Renal cortex interstitium (tissue), 11 donors: ENCODE results near the gene TKTL1. TPM values are rescaled to one million over a fixed set of nuclear protein-coding genes. Genes with fewer than 3 reads are reported as not detected.
"Not testable (repeated sequence)": the region's sequence is repeated elsewhere in the genome, so short reads cannot be mapped to it uniquely, and the experiment has no call there.

Experiments
- DNase-seq, 11 donors: peaks; one replicate each; pipeline ENCODE4 v3.0.0-alpha.2; 2013; ENCODE audit warnings: low read depth in 9 of 11, low spot score in 4 of 11; ENCODE audit errors: extremely low read depth in 1 of 11
- polyA plus RNA-seq, 3 donors: library from polyadenylated mRNA; unstranded; fragments of 120-200 nt; gene quantifications; one replicate each; pipeline ENCODE4 v1.2.1, GENCODE V29; 2013; ENCODE audit not compliant: insufficient read length in 3 of 3

Gene TKTL1
- polyA plus RNA-seq, 3 donors: 0.22 to 0.52 (median 0.24) TPM

DNA sequence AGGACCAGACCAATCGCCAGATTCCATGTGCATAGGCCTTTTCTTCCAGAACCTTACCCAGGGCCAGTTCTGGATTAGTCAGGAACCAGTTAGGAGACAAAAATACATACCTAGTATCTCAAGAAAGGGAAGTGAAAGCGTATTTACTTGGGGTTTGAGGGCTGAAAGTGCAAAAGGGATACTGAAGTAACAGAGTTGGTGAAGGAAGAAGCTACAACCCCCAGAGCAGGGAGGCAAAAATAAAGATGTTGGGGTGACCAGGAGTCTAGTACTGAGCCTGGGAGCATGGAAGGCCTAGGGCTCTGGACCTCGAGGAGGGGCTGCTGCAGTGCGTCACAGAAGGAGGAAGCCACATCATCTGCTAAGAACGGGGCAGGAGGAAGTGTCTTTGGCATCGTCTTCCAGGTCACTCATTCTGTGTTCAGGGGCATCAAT, 38.3 kb downstream of the TKTL1 start:
- DNase-seq: no peak

DNA sequence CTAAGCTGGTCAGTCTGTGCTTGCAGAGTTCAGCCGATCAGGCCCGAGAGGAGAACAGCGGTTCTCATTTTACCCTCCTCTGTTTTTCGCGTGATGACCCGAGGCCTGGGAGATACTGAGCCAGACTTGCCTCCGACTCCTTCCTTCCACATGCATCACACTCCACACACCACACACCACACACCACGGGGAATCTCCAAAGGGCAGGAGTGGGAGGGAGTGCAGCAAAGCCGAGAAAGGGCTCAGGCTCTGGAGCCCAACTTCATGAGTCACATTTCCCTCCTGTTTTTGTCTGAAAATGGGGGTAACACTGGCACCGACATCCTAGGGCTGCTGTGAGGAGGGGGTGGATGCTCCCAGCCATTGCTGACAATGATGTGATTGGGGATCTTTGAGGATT, 38.9 kb downstream of the TKTL1 start:
- DNase-seq: no peak

DNA sequence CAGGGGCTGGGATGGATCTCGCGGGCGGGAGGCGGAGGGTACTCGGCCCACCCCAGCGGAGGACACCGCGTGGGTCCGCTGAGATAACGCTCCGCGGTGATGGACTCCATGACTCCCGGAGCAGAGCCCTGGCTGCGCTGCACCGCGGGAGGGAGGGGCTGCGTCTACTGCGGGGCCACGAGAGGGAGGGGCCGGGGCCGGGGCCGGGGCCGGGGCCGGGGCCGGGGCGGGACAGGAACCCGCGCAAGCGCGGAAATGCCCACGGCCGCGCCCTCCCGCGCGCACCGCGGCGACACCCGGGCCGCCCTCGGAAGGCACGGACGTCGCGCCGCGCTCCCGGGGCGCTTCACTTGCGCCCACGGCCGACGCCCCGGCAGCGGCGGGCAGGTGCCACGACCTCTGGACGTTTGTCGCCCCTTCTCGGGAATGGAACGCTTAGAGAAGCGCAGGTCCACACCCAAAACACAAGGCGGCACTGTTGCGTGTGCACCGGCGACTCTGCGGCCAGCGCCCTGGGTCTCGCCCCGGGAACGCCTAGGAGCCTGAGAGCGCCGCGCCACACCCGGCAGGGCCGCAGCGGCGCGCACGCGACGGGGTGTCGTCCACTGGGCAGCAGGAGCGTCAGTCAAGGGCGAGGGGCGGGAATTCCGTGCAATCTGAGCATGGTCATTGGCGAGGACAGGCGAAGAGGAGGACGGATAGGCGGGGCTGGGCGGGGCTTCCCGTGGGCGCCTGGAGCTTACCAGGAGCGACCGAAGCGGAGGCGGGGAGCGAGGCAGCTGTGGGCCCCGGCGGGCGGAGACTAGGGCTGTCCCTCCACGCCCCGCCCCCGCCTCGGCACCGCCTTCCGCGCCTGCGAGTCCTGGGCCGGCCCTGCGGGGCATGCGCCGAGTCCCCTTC, 46.1 kb downstream of the TKTL1 start:
- DNase-seq: not testable (repeated sequence)

DNA sequence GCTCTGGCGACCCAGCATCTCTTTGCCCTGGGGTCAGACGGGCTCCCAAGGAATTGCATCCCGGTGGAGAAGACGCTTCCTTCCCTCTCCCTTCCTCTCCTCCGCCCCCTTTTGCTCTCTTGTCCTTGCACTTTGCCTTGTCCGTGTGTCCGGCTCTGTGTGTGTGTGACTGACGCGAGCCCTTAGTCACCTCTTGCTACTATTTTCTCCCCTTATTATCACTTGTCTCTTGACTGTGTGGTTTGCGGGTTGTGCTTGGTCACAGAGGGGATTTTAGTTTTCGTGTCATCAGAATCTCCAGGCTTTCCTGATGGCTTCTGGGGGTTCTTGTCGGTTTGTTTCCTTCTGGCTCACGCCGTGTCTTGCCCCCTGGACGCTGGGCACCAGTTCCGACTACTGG, 47.5 kb downstream of the TKTL1 start:
- DNase-seq: not testable (repeated sequence)

DNA sequence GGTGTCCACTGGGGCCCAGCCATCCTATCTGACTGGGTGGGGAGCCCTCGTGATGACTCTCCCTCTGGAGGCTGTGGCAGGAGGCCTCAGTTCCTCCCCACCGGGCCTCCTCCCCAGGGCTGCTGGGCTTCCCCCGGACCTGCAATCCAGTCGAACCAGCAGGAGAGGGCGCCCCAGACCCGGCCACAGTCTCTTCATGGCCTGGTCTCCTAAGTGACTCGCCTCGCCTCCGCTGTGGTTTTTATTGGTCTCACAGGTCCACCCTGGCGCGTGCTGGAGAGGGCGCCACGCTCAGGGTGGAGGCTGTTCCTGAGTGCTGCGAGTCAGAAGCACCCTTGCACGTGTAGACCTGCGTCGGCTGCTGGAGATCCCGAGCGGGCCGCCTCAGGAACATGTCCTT, 48.0 kb downstream of the TKTL1 start:
- not testable (repeated sequence) for DNase-seq

DNA sequence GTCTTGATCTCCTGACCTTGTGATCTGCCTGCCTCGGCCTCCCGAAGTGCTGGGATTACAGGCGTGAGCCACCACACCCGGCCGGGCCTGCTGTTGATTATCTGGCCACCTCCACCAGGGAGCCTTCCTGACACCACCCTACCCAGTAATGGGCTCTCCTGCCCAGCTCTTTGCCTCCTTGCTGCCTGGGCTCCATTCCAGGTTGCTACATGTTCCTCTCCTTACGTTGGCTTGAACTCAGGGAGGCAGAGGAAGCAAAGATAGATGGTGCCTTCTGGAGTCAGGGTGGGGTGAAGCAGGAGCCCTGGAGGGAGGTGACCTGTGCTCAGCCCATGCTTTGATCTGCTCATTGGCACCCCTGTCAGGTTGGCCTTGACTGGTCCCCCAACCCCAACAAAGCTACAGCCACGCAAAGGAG, 52.5 kb downstream of the TKTL1 start:
- DNase-seq: no peak

DNA sequence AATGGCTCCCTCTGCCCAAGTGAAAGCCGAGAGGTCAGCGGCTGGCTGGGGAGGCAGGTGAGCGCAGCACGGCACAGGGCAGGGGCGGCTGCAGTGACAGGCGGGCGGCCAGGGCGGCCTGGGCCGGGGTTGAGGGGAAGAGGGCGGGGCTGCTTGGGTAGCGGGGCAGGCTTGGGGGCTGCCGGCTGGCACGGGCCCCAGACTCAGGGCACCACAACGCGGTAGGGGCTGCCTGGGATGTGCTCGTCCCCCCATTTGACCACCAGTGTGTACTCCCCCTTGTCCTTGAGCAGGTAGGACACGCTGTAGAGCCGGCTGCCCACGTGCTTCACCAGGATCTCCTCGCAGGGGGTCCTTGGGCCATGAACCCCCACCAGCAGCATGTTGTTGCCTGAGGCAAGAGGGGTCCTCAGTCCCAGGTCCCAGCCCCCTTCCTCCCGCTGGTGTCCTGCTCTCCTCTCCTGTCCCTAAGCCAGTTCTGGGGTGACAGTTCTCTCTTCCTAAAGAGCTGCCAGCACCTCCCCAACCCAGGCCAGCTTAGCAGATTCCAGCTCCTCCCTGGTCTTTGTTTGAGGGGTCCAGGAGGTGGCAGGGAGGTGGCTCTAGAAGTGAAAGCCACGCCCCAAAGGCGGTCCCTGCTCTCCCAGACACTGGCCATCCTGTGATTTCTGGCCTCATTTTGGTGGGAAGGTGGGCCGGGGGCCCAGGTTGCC, 53.2 kb downstream of the TKTL1 start:
- no peak for DNase-seq

DNA sequence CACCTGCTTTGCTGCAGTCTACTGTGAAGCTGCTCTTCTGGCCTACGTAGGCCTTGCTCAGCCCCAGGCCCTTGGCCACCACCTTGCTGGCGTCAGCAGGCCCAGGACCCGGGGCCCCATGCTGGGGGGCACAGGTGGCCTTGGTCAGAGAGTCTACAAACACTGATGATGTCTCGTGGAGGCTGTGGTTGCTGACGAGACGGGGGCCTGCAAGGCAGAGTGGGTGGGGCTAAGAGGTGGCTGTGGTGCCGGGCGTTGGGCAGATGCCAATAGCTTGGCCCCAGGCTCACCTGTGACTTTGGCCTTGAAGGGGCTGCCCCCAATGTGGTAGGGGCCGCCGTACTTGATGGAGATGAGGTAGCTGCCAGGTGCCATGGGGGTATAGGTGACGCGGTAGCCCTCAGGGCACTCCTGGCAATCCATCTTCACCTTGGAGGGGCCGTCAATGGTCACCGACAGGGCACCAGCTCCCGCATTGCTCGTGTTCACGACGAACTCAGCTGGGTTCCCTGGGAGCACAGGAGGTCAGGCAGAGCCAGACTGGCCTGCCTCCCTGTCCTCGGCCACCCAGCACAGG, 53.9 kb downstream of the TKTL1 start:
- no peak for DNase-seq

DNA sequence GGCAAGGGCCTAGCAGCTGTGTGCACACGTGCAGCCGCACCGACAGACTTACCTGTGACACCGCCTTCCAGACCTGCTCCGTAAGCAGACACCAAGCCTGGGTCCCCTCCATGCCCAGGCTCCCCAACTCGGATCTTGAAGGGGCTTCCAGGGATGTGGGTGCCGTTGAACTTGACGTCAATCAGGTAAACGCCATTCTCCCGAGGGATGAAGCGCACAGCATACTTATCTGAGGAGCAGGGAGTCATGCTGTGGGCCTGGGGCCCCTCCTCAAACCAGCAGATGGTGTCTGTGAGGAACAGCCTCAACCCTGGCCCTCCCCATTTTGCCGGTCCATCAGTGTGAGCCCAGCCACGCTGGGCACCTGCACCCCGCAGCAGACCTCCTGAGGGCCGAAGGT, 54.4 kb downstream of the TKTL1 start:
- DNase-seq: no peak

DNA sequence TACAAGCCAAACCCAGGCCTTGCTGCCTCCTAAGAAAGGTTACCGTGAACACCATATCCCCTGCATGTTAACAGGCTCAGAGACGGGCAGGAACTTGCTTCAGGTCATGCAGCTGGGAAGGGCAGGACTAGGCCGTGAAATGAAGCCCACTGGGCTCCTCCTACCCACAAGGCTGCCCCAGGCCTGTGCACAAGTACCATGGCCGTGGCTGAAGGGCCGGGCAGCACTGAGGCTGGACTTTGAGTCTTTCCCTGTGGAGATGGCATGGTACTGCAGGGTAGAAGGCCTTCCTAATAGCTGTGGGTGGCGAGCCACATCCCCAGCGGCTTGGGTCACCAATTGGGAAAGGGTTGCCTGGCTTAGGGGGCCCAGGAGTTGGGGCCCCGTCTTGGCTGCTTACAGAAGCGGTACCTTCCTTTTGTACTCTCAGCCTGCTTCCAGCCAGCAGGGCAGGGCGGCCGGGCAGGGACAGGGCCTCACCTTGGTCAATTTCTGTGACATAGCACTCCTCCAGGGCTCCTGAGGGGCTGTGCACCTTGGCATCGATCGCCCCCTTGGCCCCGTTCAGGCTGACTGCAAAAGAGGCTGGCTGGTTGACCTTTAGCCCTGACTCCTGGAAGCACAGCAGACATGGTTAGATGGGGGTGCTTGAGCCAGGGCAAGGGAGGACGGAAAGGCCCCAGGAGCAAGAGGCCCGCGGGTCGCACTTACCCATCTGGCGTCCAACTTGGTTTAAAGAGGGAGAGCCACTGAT, 55.0 kb downstream of the TKTL1 start:
- no peak for DNase-seq

DNA sequence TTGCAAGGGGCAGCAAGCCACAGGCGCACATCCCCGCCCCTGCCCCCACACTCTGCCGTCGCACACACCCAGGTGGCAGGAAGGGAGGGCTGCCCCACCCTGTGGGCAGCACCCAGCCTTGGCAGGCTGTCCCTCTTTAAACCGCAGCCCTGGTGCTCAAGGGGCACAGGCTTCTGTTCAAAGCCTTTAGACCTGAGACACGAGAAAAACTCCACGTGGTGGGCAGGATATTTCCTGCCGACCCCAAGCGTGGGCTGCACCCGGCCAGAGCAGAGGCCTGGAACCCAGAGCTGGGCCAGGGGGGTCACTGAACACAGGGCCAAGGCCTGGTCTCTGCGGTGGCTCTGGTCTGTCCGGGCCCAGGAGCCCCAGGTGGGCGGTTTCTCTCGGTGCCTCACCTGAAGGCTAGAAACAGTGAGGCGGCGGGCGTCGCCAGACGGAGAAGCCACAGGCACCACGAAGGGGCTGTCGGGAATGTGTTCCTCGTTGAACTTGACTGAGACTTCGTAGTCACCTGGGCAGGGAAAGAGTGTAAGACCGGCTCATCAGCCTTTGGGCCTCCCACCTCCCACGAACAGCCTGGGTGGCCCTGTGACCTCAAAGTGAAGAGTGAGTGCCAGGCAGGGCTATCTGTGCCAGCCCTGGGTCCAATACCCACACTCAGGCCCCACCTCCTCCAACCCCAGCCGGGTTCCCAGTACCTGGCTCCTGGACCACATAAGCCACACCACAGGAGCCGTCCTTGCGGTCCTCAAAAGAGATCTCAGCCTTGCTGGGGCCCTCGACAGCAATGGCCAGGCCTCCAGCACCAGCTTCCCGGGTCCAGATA, 55.8 kb downstream of the TKTL1 start:
- no peak for DNase-seq

DNA sequence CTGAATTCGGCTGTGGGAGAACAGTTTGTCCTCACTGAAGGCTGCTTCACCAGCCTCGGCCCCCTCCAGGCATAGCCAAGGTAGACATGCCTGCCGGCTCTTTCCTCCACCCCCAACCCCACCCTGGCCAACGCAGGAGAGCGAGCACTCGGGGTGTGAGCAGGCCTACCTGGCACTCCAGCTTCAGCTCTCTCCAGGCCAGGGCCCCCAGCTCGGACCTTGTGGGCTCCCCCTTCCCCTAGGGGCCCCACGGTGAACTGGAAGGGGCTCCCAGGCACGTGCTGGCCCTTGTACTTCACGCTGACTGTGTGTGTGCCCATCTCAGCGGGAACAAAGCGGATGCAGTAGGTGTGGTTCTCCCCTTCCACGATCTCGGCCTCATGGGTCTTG, 56.4 kb downstream of the TKTL1 start:
- no peak for DNase-seq

DNA sequence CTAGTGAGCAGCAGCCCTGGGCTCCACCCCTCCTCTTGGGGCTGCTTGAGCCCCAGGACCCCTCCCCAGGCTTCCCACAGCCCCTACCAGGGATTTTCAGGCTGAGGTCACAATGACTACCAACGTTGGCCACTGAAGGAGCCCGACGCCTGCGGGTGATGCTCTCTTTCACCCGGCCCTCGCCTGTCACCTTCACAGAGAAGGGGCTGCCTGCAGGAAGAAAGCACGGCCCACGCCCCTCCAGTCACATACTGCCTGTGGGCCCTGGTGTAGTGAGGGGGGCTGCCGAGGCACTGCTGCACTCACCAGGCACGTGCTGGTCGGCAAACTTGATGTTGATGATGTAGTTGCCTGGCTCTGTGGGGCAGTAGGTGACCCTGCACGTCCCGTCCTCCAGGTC, 56.9 kb downstream of the TKTL1 start:
- no peak for DNase-seq

DNA sequence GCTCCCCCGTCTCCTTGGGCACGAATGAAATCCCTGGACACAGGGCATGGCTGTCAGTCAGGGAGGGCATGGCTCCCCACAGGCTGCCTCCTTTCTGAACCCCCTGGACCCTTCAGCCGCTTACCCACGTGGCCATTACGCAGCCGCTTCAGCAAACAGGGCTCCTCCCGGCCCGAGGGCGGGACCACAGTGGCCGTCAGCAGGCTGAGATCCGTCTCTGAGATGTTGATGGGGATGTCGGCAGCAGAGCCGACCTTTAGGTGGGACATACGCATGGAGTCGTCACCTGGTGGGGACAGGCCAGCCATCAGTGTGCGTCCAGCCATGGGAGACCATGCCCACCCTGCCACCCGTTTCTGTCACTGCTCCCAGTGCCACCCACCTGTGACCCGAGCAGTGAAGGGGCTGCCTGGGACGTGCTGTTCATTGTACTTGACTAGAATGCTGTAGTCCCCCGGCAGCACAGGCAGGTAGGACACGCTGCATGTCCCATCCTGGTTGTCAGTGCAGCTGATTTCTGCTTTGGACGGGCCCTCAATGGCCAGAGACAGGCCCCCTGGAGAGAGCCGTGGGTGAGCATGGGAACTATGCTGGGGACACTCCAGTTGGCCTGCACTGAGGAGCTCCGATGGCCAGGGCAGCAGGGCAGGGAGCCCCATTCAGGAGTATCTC, 57.7 kb downstream of the TKTL1 start:
- DNase-seq: no peak

DNA sequence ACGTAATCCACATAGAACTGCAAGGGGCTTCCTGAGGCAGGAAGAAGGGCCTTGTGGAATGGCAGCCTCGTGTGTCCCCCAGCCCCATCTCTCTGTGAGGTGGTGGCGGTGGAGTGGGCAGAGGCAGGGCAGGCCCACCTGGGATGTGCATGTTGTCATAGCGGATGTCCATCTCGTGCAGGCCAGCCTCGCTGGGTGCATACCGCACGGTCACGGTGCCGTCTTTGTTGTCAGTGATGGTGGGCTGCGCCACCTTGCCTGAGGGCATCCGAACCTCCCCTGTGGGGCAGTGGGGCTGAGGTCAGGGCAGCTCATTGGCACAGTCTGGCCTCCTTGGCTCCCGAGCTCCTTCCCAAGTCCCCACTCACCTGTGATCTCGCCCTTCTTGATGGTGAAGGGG, 58.4 kb downstream of the TKTL1 start:
- no peak for DNase-seq

DNA sequence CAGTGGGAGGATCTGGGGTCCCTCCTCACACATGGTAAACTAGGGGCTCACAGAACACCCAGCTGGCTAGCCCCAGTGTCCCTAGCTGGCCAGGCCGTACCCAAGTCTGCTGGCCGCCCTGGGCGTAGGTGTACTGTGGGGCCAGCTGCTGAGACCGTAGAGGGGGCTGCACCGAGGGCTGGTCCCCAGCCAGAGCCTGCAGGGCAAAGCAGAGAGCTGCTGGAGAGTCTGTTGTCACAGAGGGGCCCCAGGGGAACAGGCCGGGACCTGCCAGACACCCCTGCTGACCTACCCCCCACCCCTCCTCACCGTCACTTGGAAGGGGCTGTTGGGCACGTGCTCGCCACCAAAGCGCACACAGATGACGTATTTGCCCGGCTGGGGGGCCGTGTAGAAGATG, 58.9 kb downstream of the TKTL1 start:
- no peak for DNase-seq

DNA sequence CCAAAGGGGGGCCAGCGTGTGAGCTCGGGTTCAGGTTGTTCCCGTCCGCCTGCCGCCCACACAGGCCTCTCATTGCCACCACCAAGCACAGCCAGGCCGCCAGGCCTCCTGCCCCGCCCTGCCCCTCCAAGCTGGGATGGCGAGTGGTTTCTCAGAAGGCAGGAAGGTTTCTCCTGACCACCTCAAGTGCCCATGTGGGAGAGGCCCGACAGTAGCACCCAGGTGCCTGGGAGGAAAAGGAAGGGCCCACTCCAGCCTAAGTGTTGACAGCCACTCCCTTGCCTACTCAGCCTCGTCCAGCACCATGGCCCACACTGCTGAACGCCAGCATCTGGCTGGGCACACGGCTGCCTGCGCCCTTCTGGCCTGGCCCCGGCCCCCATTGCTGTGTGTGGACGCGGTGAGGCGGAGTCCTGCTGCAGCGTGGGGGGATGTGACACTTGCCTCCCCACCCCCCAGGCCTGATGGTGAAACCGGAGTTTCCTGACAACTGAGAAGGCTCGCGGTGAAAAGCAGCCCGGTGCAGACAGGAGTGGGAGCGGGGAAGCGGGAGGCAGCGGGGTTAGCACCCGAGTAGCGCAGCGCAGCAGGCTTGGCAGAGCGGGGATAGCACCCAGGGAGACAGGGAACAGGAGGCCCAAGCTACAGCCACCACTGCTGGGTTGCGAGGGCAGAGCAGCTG, 59.6 kb downstream of the TKTL1 start:
- DNase-seq: no peak

DNA sequence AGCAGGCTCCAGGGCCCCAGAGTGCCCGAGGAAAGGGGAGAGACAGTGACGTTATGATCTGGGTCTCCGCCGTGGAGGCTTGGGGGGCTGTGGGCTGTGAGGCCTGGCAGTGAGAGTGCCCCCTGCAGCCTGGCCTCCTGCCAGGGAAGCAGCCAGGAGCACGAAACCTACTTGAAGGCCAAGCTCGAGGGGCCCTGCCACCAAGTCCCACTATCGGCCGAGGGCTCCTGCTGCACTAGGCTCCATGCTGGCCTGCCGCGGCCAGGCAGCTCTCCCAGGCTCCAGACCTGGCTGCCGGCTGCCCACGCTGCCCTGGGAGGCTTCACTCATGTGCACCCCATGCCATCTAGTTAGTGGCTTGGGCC, 60.2 kb downstream of the TKTL1 start:
- DNase-seq: no peak
